ENCODE measurements around the gene DNAJC1. TPM values are rescaled to one million over a fixed set of nuclear protein-coding genes. Genes with fewer than 3 reads are reported as not detected.

The DNAJC1 gene
- polyA plus RNA-seq, 1 donor (not counting 4 experiments of a cell fraction or from before 2014, with no cell fraction given), result 24.8 TPM

- no peaks in the 10 kb centered on the region for H3K36me3 ChIP-seq (ENCODE audit: control insufficient read depth in 2 of 2, extremely low read depth in 1 of 2, insufficient read depth in 2 of 2, low read length in 2 of 2)
- H3K4me1 ChIP-seq (ENCODE audit: control insufficient read depth, extremely low read depth, insufficient read depth, low read length), result no peaks in the 10 kb centered on the region
- FAIRE-seq (no peak), DNase-seq (ENCODE audit: low read depth, low spot score) (no peak)
- no peak overlapping the region for H3K27ac ChIP-seq (ENCODE audit: control insufficient read depth, insufficient read depth, low read length)
- H3K79me2 ChIP-seq (ENCODE audit: control insufficient read depth, insufficient read depth, low read length), result no peaks in the 10 kb centered on the region
- no peak overlapping the region for H2AFZ ChIP-seq (ENCODE audit: control insufficient read depth, low read length)
- no peaks in the 10 kb centered on the region for H3K27me3 ChIP-seq (ENCODE audit: control insufficient read depth, extremely low read depth, insufficient read depth, low read length)
- dilution Hi-C loops (cut with MboI; ENCODE audit: extremely low pct_ligation_motif_present, low sequenced_read_pairs), result no loop called here
- TF ChIP-seq EZH2 (IDR thresholded peaks at IDR 0.05; ENCODE audit: low read length) (no peak), CTCF (optimal IDR thresholded peaks at IDR 0.05 in 1 of 3, IDR thresholded peaks at IDR 0.05 in 1 of 3, conservative IDR thresholded peaks at IDR 0.05 in 1 of 3; ENCODE audit: extremely low read depth in 1 of 3, insufficient read depth in 2 of 3, low read length in 3 of 3) (no peak)
- H3K9me1 ChIP-seq (ENCODE audit: control insufficient read depth, extremely low read depth, insufficient read depth, low read length), result no peaks in the 10 kb centered on the region
- H4K20me1 ChIP-seq (ENCODE audit: control insufficient read depth, extremely low read depth, insufficient read depth, low read length), result no peaks in the 10 kb centered on the region
- H3K9me3 ChIP-seq (ENCODE audit: control insufficient read depth, low read depth, low read length), result peaks cover 4% of the 10 kb centered on the region
- H3K9ac ChIP-seq (ENCODE audit: control insufficient read depth, extremely low read depth, insufficient read depth, low read length), result no peak overlapping the region
- H3K4me2 ChIP-seq (ENCODE audit: control insufficient read depth, extremely low read depth, insufficient read depth, low read depth, low read length), result no peak overlapping the region
- H3K4me3 ChIP-seq (ENCODE audit: control insufficient read depth in 2 of 3, extremely low read depth in 1 of 3, insufficient read depth in 2 of 3, low read depth in 1 of 3, low read length in 3 of 3), result no peak overlapping the region
Measured at GRCh38 chr10:21826725-21827124, 176.8 kb downstream of the DNAJC1 start.

GRCh38 chr10:21825345-21825744, 178.2 kb downstream of the DNAJC1 start:
- TF ChIP-seq EZH2 (IDR thresholded peaks at IDR 0.05; ENCODE audit: low read length) (no peak), CTCF (optimal IDR thresholded peaks at IDR 0.05 in 1 of 3, IDR thresholded peaks at IDR 0.05 in 1 of 3, conservative IDR thresholded peaks at IDR 0.05 in 1 of 3; ENCODE audit: extremely low read depth in 1 of 3, insufficient read depth in 2 of 3, low read length in 3 of 3) (no peak)
- H3K36me3 ChIP-seq (ENCODE audit: control insufficient read depth in 2 of 2, extremely low read depth in 1 of 2, insufficient read depth in 2 of 2, low read length in 2 of 2), result no peaks in the 10 kb centered on the region
- H3K27me3 ChIP-seq (ENCODE audit: control insufficient read depth, extremely low read depth, insufficient read depth, low read length), result no peaks in the 10 kb centered on the region
- no peak overlapping the region for H3K9ac ChIP-seq (ENCODE audit: control insufficient read depth, extremely low read depth, insufficient read depth, low read length)
- no peak overlapping the region for H3K27ac ChIP-seq (ENCODE audit: control insufficient read depth, insufficient read depth, low read length)
- H3K9me3 ChIP-seq (ENCODE audit: control insufficient read depth, low read depth, low read length), result peaks cover 4% of the 10 kb centered on the region
- H3K9me1 ChIP-seq (ENCODE audit: control insufficient read depth, extremely low read depth, insufficient read depth, low read length), result no peaks in the 10 kb centered on the region
- H3K4me1 ChIP-seq (ENCODE audit: control insufficient read depth, extremely low read depth, insufficient read depth, low read length), result no peaks in the 10 kb centered on the region
- no peak for FAIRE-seq
- H3K79me2 ChIP-seq (ENCODE audit: control insufficient read depth, insufficient read depth, low read length), result no peaks in the 10 kb centered on the region
- no peak overlapping the region for H3K4me2 ChIP-seq (ENCODE audit: control insufficient read depth, extremely low read depth, insufficient read depth, low read depth, low read length)
- no peak overlapping the region for H2AFZ ChIP-seq (ENCODE audit: control insufficient read depth, low read length)
- no peaks in the 10 kb centered on the region for H4K20me1 ChIP-seq (ENCODE audit: control insufficient read depth, extremely low read depth, insufficient read depth, low read length)
- DNase-seq (ENCODE audit: low read depth, low spot score), result no peak
- dilution Hi-C loops (cut with MboI; ENCODE audit: extremely low pct_ligation_motif_present, low sequenced_read_pairs), result no loop called here
- H3K4me3 ChIP-seq (ENCODE audit: control insufficient read depth in 2 of 3, extremely low read depth in 1 of 3, insufficient read depth in 2 of 3, low read depth in 1 of 3, low read length in 3 of 3), result no peak overlapping the region
